ENCODE results near the gene G6PD. TPM values are rescaled to one million over a fixed set of nuclear protein-coding genes. Genes with fewer than 3 reads are reported as not detected.

The G6PD gene
- total and polyA plus RNA-seq, 2 of the 8 experiments (the other 6 are each of a cell fraction or from before 2014, with no cell fraction given), result 47.3 to 55.1 TPM

- no peak for TF ChIP-seq CEBPB (IDR thresholded peaks at IDR 0.05; ENCODE audit: low read depth, low read length)
- no peak for TF ChIP-seq CHD1 (IDR thresholded peaks at IDR 0.05; ENCODE audit: low read depth, low read length)
- TF ChIP-seq CHD7 (IDR thresholded peaks at IDR 0.05; ENCODE audit: insufficient replicate concordance, low read length), result no peak
- no peak for TF ChIP-seq ATF2 (IDR thresholded peaks at IDR 0.05; ENCODE audit: low read length)
Observed at GRCh38 chrX:154505734-154506133, 40.9 kb downstream of the G6PD start (continued).

Data from H1 (cell line).